Left renal cortex interstitium (tissue), 4 donors: ENCODE results near the gene PLAC1. TPM values are rescaled to one million over a fixed set of nuclear protein-coding genes. Genes with fewer than 3 reads are reported as not detected.

Experiments
- polyA plus RNA-seq, 4 donors: library from polyadenylated mRNA; unstranded; fragments of 120-200 nt; gene quantifications; one replicate each; pipeline ENCODE4 v1.2.1, GENCODE V29; 2013; ENCODE audit not compliant: insufficient read length in 4 of 4

The PLAC1 gene
- polyA plus RNA-seq, 4 donors = 4.7 to 6.6 (median 5.6) TPM

Other genes with a start within 250 kb of the PLAC1 start
- gene HPRT1, start 198.3 kb downstream of the PLAC1 start, polyA plus RNA-seq = 10 to 100 TPM; 31.8 to 45.7 (median 44.9) TPM
- gene PABIR2, start 138.7 kb upstream of the PLAC1 start, polyA plus RNA-seq = 10 to 100 TPM; 30.0 to 50.2 (median 35.7) TPM